HG02840 (cell line): Measurements from ENCODE around the gene TULP4.
"Not testable (repeated sequence)": the region's sequence is repeated elsewhere in the genome, so short reads cannot be mapped to it uniquely, and the experiment has no call there.

Experiments used
- ATAC-seq: cut with Tn5 transposase; IDR thresholded peaks from one replicate; pipeline ENCODE4 v1.9.1; 2021; ENCODE audit warnings: mild to moderate bottlenecking, moderate library complexity, moderate number of reproducible peaks; ENCODE audit not compliant: unreplicated experiment, low FRiP score

The TULP4 gene

DNA sequence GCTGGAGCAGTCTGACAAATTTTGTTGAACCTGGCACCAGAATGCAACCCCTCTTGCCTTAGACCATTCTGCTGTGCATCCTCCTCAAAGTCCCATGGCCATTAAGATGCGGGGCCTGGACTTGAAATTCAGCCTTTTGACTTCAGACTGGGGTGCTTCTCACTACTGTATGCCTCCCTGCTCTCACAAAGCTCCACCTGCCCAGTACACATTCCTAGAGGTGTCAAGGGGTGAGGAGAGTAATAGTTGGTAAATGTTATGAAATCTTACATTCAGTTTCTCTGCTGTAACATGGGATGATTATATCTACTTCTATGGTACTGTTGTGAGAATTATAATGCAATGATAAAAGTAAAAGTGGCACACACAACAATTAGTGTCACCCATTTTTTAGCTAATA, 70.8 kb downstream of the TULP4 start:
- ATAC-seq: no peak

DNA sequence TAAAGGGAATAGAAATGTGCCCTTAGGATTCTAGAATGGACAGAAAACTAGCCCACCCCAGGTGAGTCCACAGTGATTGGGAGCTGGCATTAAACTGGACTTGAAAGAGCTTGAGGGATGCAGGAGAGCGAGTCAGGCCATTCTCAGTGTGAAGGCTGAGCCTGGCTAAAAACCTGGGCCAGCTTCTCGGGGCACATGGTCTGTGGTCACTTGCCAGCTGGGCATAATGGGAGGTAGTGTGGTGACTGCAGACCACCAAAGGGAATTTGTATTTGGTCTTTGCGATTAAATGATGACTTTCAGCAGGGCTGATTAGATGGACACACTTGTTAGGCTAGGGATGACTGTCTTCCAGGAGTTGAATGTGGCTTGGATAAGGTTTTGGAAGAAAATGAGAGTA, 71.3 kb downstream of the TULP4 start:
- ATAC-seq: no peak

DNA sequence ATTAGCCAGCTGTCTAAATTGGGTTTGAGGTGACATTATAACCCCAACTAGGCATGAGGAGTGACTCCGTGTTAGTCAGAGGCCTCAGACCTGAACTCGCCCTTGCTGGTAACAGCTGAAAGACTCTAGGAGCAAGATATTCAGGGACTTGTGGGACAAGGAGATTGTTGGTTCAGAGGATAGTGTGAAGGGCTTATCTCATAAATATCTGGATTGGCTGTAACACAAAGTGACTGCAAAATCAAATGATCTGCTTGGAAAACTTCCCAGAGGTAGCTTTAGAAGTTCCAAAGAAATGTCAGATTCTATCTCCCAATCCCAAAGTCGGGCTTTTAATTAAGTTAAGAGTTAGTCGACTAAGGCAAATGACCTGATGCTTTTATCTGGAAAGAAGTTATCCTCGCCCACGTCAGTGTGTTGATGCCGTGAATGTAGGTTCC, 72.4 kb downstream of the TULP4 start:
- ATAC-seq: no peak

DNA sequence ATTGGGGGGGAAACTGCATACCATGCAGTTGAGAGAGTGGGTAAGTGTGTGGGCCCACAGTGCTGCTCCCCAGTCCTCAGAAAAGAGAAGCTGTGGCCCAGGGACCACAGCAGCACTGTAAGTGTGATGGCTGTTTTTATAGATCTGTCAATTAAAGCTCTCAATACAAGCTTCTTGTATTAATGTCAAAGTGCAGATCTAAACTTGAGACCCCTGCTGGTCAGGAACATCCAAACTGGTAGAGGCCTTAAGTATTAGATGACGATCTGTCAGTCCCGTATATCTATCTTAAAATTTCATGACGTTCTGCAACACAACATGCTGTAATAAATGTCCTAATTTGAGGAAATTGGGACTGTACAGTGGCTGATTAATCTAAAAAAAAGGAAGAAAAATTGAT, 74.8 kb downstream of the TULP4 start:
- ATAC-seq: no peak

DNA sequence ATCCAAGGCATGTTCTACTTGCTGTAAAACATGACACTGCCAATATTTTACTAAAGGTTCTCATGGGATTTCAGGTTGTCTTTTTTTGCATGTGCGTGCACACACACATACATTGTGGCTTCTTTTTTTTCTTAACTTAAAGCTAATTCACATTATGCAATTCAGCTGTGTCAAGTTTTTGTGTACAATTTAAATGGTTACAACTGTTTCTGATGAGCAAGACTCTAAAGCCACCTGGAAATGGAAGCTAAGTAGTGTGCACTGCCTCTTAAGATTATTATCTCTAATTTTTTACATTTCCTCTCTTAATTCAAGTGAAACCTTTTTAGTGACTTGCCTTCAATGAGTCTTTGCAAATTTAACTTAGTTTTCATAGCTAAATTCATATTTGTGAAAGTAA, 75.3 kb downstream of the TULP4 start:
- no peak for ATAC-seq

DNA sequence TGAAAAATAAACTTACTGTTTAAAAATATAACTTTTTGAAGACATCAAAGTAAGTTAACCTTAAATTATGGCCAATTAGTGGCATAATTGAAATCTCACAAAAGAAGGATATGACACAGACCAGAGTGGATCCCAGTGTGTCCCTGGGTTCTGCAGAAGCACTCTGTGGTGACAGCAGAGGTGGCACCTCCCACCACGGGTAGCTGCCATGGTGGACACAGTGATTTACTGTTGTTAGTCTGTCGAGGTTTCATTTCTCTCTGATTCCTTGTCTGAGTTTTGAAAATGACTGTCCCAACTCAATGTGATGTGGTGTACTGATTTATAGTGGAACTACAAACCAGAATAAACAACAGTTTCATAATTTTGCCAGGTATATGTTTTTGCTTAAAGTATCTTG, 76.5 kb downstream of the TULP4 start:
- ATAC-seq: no peak

DNA sequence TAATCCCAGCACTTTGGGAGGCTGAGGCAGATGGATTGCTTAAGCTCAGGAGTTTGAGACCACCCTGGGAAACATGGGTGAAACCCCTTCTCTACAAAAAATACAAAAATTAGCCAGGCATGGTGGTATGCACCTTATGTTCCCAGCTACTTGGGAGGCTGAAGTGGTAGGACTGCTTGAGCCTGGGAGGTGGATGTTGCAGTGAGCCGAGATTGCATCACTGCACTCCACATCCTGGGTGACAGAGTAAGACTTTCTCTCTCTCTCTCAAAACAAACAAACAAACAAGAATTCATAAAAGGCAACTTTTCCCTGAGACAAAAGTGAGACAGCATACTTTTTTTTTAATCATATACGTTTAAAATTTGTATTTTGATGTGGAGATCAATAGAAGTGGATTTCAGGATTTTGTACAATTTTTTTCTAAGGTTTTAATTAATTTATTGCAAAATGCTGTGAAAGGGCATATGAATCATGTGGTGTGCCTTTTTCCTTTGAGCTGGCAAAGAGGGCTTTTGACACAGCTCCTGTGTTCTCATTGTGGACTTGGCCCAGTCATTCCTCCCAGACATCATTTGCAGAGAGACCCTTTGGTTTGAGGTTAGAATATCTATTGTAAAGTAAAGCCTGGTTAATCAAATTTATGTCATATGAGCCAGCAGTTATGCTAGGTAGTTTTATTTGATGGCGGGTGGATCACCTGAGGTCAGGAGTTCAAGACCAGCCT, 77.1 kb downstream of the TULP4 start:
- no peak for ATAC-seq

DNA sequence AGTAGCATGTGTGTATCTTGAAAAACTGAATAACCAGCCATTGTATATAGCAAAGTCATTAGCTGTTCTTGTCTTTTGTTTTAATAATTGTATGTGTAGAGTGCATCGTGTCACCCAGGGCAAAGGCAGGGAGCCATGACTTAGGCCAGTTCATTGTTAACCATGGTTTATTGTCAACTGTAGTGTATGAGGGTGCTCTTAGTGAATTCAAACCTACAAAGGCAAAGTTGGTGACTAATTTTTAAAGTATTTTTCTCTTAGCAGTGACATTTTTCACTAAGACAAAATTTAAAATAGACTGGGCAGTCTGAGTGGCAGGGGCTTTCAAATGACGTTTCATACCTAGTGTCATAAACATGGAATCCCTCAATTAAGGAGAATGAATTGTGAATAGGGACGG, 79.0 kb downstream of the TULP4 start:
- ATAC-seq: no peak

DNA sequence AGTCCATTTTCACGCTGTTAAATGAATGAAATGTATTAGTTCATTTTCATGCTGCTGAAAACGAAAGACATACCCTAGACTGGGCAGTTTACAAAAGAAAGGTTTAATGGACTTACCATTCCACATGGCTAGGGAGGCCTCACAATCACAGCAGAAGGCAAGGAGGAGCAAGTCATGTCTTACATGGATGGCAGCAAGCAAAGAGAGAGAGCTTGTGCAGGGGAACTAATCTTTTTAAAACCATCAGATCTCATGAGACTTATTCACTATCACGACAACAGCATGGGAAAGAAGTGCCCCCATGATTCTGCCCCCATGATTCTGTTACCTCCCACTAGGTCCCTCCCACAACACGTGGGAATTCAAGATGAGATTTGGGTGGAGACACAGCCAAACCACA, 79.7 kb downstream of the TULP4 start:
- not testable (repeated sequence) for ATAC-seq

DNA sequence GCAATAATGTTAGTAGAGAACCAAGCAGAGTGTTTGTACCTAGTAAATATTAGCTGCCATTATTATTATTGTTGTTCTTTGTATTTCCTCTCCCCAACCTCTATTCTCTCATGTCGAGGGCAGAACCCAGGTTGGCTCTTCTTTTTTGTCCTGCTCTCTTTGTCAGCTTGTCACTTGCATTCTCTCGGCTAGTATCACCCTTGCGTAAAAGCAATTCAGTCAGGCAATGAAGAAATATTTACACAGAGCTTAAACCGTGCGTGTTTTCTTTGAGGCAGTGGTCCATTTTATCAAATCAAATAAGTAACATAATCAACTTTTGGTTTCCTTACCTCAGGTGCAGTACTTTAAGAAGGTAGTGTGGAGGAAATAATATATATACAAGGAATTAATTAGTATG, 83.9 kb downstream of the TULP4 start:
- no peak for ATAC-seq

DNA sequence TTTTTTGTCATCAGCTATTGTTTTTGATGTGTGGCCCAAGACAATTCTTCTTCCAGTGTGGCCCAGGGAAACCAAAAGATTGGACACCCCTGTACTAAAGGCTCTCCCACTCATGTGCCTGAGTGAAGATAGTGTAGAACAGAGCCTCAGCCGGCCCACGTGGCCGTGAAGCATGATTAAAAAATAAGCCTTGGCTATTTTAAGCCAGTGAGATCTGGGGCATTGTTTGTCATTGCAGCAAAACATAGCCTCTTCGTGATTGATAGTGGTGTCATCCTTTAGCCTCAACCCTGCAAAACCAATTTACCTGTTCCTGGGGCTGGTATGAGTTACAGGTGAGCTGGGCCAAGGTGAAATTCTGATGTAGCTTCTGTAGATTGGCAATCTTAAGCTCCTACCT, 85.3 kb downstream of the TULP4 start:
- ATAC-seq: no peak

DNA sequence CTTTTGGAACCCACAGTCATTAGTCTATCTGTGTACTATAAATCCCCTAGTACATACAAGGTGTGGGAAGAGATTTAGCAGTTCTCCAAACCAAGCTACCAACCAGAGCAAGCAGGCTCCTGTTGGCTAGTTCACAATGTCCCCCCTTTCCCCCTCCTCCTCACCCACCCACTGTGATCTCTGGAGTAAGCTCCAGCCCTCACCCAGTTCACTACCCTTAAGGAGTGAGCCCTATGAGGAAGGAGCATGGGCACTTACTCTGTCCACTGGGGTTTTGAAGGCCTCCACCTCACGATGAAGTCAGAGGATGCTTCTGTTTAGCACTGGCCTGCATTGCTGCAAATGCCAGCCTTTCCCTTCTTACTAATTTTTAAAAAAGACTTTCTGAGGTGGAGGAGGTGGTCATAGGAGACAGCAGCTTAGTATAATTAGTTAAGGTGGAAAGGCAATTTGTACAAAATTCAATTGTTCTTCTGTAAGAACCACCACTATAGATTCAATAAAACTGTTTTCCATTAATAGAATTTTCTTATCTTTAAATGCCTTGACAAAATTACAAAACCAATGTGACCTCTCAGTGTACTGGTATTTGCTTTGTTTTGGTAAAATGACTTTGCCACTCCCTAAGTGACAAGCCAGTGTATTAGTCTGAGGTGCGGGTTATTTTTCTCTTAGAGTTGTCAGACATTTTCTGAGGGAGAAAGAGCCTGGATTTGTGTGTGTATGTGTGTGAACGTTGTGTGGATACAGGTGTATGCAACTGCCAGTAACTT, 86.2 kb downstream of the TULP4 start:
- ATAC-seq: no peak

DNA sequence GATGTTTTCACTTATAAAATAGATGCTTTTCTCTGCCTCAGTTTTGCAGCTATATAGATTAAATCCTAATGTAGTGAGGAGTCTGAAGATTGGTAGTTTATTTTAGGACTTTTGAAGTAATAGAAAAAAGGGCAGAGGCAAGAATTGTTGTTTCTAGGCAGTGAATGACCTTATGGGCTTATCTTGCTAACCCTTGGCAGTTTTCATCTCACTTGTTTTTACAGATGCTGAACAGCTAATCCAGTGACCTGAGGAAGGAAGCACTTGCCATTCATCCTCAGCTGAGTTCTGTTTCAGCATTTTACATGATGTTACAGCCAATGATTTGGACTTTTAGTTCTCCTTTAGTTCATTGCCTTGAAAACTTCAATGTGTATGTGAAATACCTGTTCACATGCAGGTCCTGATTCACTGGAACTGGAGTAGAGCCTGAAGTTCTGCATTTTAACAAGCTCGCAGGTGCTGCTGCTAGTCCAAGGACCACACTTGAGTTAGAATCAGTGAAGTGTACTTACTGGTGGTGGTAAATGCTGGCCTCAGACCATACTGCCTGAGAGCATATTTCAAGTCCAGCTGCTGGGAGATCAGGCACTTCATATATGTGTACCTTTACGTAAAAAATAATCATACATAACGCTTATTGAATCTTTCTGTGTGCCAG, 86.9 kb downstream of the TULP4 start:
- no peak for ATAC-seq

DNA sequence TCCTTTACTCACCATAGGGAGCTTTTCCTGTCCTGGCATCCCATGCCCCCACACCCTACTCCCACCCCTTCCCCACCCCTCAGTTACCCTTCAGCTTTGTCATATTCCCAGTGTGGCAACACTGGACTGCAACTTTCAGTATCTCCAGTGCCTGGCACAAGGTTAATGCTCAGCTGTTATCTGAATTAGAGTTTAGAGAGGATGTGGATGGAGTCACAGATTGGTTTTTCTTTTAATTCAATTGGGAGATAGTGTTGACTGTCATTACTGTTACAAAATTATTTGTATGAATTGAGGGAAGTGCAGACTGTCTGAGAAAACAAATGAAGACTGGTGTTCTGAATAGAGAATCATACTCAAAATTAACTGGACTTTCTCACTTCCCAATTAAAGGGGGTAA, 89.9 kb downstream of the TULP4 start:
- ATAC-seq: no peak

DNA sequence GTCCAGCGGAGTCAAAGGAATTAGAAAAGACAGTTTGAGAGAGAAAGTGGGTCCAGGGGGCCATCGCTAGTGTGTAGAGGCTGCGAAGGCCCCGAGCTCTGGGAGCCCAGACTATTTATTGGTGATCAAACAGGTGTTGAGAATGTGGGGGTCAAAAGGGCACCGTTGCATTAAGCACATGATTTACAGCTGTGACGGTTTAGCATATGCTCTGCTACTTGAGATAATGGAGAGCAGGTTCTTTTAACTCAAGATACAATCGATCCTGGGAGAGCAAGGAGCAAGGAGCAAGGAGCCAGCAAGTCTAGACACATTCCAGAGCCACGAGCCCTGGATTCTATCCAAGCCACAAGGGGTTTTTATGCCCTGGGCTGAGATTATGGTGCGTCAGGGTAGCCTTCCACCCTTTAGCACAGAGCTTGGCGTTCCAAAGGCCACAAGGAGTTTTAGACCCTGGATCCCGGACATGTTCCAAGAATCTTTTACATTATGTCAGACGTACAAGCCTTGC, 93.1 kb downstream of the TULP4 start:
- not testable (repeated sequence) for ATAC-seq

DNA sequence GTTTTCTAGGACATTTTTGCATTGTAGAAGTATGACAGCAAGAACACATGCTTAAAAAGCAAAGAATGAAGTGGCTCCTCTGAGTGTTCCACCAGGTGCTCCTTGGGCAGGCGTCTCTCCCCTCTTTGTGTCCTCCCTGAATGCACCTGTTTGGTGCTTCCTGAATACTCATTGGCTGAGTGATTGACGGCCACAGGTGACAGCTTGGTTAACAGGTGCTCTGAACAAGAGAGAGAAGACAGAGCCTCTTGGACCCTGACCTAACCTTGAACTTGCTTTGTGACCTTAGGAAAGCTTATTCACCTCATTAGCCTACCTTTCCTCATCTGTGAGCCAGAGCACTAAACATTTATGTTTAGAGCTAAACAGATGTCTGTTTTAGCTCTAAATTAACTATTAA, 93.7 kb downstream of the TULP4 start:
- ATAC-seq: no peak

DNA sequence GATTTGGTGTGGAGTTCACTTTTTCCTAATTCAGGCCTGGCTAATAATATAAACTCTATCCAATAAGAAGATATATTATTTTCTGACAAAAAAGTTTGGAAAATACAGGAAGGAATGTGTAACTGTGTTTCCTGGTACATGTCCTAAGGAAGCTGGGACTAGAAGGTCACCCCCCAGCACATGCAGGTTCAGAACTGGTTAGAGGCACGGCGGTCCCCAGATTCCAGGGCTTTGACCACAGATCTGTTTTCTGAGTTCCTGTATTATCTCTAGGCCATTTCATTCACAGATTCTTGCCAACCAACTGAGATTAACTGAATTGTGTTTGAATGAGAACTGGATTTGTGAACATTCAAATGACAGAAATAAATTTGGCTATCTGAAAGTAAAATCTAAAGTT, 94.5 kb downstream of the TULP4 start:
- ATAC-seq: no peak

DNA sequence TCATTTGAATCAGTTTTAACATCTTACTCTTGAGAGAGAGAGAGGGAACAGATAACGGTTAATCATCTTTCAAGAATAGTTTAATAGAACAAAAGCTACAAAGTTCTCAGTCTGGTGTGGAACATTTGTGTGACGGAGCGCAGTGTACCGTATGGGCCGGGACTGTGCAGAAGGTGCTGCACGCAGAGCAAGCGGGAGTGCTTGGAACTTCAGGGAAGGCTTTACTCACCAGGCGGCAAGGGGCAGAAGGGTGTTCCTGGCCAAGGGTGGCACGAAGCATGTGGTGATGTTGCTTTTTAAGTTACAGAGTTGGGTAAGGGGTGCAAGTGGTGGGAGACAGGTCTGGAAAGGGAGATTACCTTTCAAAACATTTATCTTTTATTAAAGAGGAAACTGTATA, 95.7 kb downstream of the TULP4 start:
- no peak for ATAC-seq

DNA sequence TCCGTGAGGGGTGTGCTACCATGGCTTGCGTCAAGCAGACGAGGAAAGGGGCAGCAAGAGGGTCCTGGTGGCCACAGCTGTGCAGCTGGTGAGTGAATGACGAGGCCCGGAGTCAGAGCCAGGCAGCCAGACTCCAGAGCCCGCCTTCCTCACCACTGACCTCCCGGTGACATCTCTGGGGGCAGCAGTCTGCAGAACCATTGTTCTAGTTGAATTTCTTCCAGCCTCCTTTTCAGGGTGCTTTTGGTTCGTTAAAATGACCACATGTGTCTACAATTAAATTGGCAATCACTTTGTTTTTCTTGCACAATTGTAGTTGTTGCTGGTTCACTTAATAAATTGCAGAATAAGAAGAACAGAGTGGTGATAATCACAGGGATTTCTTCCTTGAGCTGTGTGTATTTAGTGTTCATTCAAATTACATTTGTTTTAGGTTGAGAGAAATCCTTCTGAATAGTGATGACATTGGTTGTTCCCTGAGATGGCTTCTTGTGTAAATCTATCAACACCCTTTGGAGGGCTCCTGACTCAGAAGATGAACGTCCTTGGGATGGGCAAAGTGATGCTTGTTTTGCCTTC, 96.4 kb downstream of the TULP4 start:
- no peak for ATAC-seq

DNA sequence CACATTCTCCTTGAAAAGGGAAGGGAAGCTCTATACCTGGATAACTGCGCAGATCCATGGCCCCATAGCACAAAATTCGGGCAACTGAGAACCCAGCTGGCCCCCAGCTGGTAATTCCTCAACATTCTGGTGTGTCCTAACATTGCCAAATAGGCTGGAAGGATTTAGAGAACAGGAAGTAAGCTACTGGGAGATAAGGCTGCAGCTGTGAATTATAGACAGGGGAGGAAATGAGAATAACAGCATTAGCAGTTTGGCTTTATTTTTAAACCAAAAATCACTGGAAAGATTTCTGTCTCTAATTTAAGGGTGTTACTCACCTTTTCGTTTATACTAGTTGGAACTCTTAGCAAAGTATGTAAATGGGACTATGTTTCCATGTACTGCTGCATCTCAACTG, 97.2 kb downstream of the TULP4 start:
- ATAC-seq: no peak

DNA sequence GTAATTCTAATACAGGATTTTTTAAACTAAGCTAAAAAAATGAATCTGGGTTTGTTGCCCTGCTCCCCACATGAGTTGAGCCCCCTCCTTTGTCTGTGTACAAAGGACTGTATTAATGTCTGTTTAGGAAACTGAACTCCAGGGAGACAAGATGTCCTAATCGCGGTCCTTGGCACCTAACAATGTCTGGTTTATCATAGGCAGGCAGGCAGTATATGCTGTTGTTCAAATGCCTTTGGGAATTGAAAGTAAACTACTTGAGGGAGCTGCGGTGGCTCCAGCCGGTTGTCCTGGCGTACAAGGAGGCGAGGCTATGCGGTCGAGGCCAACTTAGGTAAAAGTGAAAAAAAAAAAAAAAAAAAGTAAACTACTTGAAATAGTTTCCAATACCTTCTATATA, 98.5 kb downstream of the TULP4 start:
- no peak for ATAC-seq
